HepG2 (cell line): ENCODE data around the gene SERPINB1. TPM values are rescaled to one million over a fixed set of nuclear protein-coding genes. Genes with fewer than 3 reads are reported as not detected.
A peak's percentile ranks its signal among the peaks of the same experiment; 100 is the strongest.

Experiments used
- ATAC-seq: fragments of 200-7000 bp; cut with Tn5 transposase; 3 replicates; pipeline ENCODE4 v1.9.1; 2020; ENCODE audit warnings: mild to moderate bottlenecking, moderate library complexity
- BruUV-seq: library from RNA; stranded (reverse); fragments of 400-500 nt; replicated peaks from 2 replicates; lab custom pipeline; 2021; lab: Mats Ljungman, UMichigan
- CTCF ChIA-PET: fragments of 300-600 bp; formaldehyde crosslinking; extraction: SDS; loops from one replicate; lab custom pipeline; 2021; ENCODE audit warnings: low total read pairs, inconsistent platforms, low intra/inter-chr PET ratio; lab: Yijun Ruan, JAX
- POLR2A ChIA-PET: fragments of 350-600 bp; sonication (Branson Sonifier 250); formaldehyde crosslinking; loops from one replicate; lab custom pipeline; 2020; ENCODE audit warnings: antibody characterized with exemption, inconsistent platforms; lab: Yijun Ruan, JAX
- DNase-seq: peaks from one replicate; pipeline ENCODE4 v3.0.0-alpha.2; 2015; ENCODE audit warnings: low spot score
- FAIRE-seq: peaks from 3 replicates; lab custom pipeline; 2011; peaks lifted over from hg19 to GRCh38; lab: Jason Lieb, UNC
- H2AFZ ChIP-seq: one replicate; pipeline ENCODE4 v1.6.1; 2011; ENCODE audit warnings: low read length, inconsistent platforms
- H3K27ac ChIP-seq: fragments of 300-600 bp; 3 replicates; pipeline ENCODE4 v1.8.0; 2011; ENCODE audit warnings: mixed run types, mild to moderate bottlenecking, mixed read lengths, low read length, inconsistent platforms; ENCODE audit not compliant: insufficient read depth; ENCODE audit errors: extremely low read length
- H3K27me3 ChIP-seq, 2 experiments: fragments of 200-600 bp in 1 of 2; 2 replicates in 1 of 2; 3 replicates in 1 of 2; pipeline versions ENCODE4 v1.6.0 to v1.8.0; 2011; ENCODE audit warnings: low read length in 2 of 2, mild to moderate bottlenecking in 2 of 2, moderate library complexity in 2 of 2, inconsistent platforms in 1 of 2; ENCODE audit not compliant: insufficient read depth in 2 of 2, control insufficient read depth in 1 of 2
- H3K36me3 ChIP-seq, 2 experiments: fragments of 200-600 bp in 1 of 2; replicated peaks in 1 of 2; 2 replicates in 1 of 2; 3 replicates in 1 of 2; pipeline versions ENCODE4 v1.5.1 to v1.8.0; 2011; ENCODE audit warnings: low read length in 2 of 2, inconsistent platforms in 1 of 2; ENCODE audit not compliant: insufficient read depth in 2 of 2, control insufficient read depth in 1 of 2
- H3K4me1 ChIP-seq: 2 replicates; pipeline ENCODE4 v1.5.1; 2012; ENCODE audit warnings: low read length, inconsistent platforms; ENCODE audit not compliant: insufficient read depth
- H3K4me2 ChIP-seq: 2 replicates; pipeline ENCODE4 v1.6.0; 2011; ENCODE audit warnings: low read depth, low read length, inconsistent platforms
- H3K4me3 ChIP-seq, 3 experiments: fragments of 200-600 bp in 1 of 3; sonication (generic), shearing (Covaris generic) in 1 of 3; replicated peaks in 1 of 3; 2 replicates each; pipeline ENCODE4 v1.5.1; 2011 to 2016; ENCODE audit warnings: low read length in 3 of 3, inconsistent platforms in 2 of 3, low read depth in 2 of 3, mild to moderate bottlenecking in 2 of 3, control low read depth in 1 of 3, mixed read lengths in 1 of 3; ENCODE audit not compliant: insufficient read depth in 1 of 3
- H3K79me2 ChIP-seq: one replicate; pipeline ENCODE4 v1.6.1; 2011; ENCODE audit warnings: low read length, inconsistent platforms; ENCODE audit not compliant: insufficient read depth
- H3K9ac ChIP-seq: 2 replicates; pipeline ENCODE4 v1.6.0; 2011; ENCODE audit warnings: mild to moderate bottlenecking, low read depth, low read length, inconsistent platforms; ENCODE audit not compliant: insufficient read depth
- H3K9me3 ChIP-seq: 2 replicates; pipeline ENCODE4 v1.5.1; 2012; ENCODE audit warnings: mild to moderate bottlenecking, low read length
- H4K20me1 ChIP-seq: 2 replicates; pipeline ENCODE4 v1.6.0; 2011; ENCODE audit warnings: inconsistent platforms, mild to moderate bottlenecking, low read length, moderate library complexity; ENCODE audit not compliant: insufficient read depth
- ASH2L ChIP-seq: fragments of 300-600, 200-600 bp; sonication (generic); IDR thresholded peaks from 2 replicates; pipeline ENCODE4 v1.7.0; 2017; ENCODE audit warnings: low read depth, mild to moderate bottlenecking, moderate library complexity, mixed read lengths, low read length; ENCODE audit not compliant: insufficient read length
- DPF2 ChIP-seq: sonication (generic); formaldehyde crosslinking; IDR thresholded peaks from 2 replicates; pipeline ENCODE4 v1.4.0; 2020; ENCODE audit warnings: mild to moderate bottlenecking, low read depth, missing genetic modification reagents, borderline replicate concordance
- STAG1 ChIP-seq: sonication (generic); formaldehyde crosslinking; IDR thresholded peaks from 2 replicates; pipeline ENCODE4 v1.4.0; 2020; ENCODE audit warnings: missing genetic modification reagents
- TRIM24 ChIP-seq: sonication (generic); formaldehyde crosslinking; IDR thresholded peaks from 2 replicates; pipeline ENCODE4 v1.8.0; 2022; ENCODE audit warnings: mild to moderate bottlenecking, missing genetic modification reagents
- ZNF629 ChIP-seq: sonication (generic); formaldehyde crosslinking; conservative IDR thresholded peaks from 2 replicates; pipeline ENCODE4 v1.5.0; 2020; ENCODE audit warnings: missing genetic modification reagents
- WGBS: methylation state at CpG from one replicate; pipeline ENCODE4 v1.1.6; 2017; ENCODE audit warnings: low lambda C conversion rate; 5-methylcytosine and 5-hydroxymethylcytosine counted together
- in situ Hi-C: cut with HindIII; loops from 2 replicates; pipeline ENCODE4 v1.10.0; 2017; ENCODE audit warnings: low pct_unique_long_range_greater_than_20kb; ENCODE audit not compliant: extremely low pct_ligation_motif_present
- intact Hi-C: fragments of 100-400 bp; cut with micrococcal nuclease; formaldehyde crosslinking; loops from one replicate; pipeline ENCODE4 v1.10.0; 2022; ENCODE audit not compliant: unreplicated experiment
- polyA plus RNA-seq, 8 experiments: library from polyadenylated mRNA; depleted of rRNA in 3 of 8; stranded (reverse) in 7 of 8; unstranded in 1 of 8; fragments of >200 nt; fragmentation: Illumina TruSeq in 4 of 8; extraction: Trizol in 4 of 8; gene quantifications; 2 replicates each; pipeline versions ENCODE4 v1.2.1 to v1.2.3, GENCODE V29; 2011 to 2016; ENCODE audit warnings: low read depth in 4 of 8, missing spikeins in 1 of 8, mixed read lengths in 1 of 8; ENCODE audit not compliant: insufficient read depth in 1 of 8
- total RNA-seq, 5 experiments: library from RNA; depleted of rRNA; stranded (reverse); fragments of >200 nt; fragmentation: Illumina TruSeq; extraction: Trizol; gene quantifications; 2 replicates each; pipeline ENCODE4 v1.2.3, GENCODE V29; 2016; ENCODE audit warnings: low read depth in 1 of 5
- TF ChIP-seq, protein P1 (sequence below): sonication (generic); formaldehyde crosslinking; IDR thresholded peaks from 2 replicates; pipeline ENCODE4 v1.4.0; 2020; ENCODE audit warnings: missing genetic modification reagents
- TF ChIP-seq, protein P2 (sequence below): fragments of 450-650 bp; IDR thresholded peaks from 2 replicates; pipeline ENCODE4 v1.6.1; 2017

SERPINB1 gene
- total and polyA plus RNA-seq, 2 of the 13 experiments (the other 11 are each of a cell fraction or from before 2014, with no cell fraction given) = 41.4 to 60.5 TPM

DNA sequence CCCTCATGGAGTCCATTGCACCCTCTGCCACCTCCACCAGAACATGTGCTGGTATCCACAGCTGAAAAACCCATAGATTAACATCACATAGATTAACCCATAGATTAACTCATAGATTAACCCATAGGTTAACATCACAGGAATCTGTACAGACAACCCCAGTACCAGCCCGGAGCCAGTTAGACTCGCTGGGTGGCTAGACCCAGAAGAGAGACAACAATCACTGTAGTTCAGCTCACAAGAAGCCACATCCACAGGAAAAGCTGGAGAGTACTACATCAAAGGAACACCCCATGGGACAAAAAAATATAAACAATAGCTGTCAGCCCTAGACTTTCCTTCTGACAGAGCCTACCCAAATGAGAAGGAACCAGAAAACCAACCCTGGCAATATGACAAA, 36.3 kb upstream of the SERPINB1 start:
- POLR2A ChIA-PET = interaction anchor here (1.0 to 3.0 kb wide), 14 partner anchors 8 to 122 kb away, joined by 3 to 55 read pairs (median 6); partner anchors contain the start of genes NQO2 and SERPINB9
- Histone ChIP-seq H3K27me3 (no peaks in the 10 kb centered on the region; a peak in 1 of 5 replicates), H3K4me2 (peak overlapping the region; percentile 97), H3K4me3 (peak overlapping the region in 1 of 3 experiments; percentile 79; a peak in 1 of 6 replicates), H3K36me3 (no peaks in the 10 kb centered on the region), H3K27ac (peak overlapping the region; percentile 83), H4K20me1 (no peaks in the 10 kb centered on the region), H2AFZ (no peak overlapping the region), H3K9me3 (no peaks in the 10 kb centered on the region), H3K4me1 (peaks cover 44% of the 10 kb centered on the region)
- ATAC-seq (no peak), FAIRE-seq (no peak), DNase-seq (no peak)
- 19% methylated on average over 2 of the region's 2 CpGs for WGBS
- in situ Hi-C loops = no loop called here
- CTCF ChIA-PET = no interaction called here
- intact Hi-C loops = loop anchor here (2.0 kb wide), 1 partner anchor 33 kb away; no protein-coding TSS in a partner anchor
- no TSS peak for BruUV-seq
- TF ChIP-seq DPF2 (CRISPR knock-in tag) (no peak), ASH2L (no peak), STAG1 (no peak), ZNF629 (CRISPR knock-in tag) (no peak), TRIM24 (CRISPR knock-in tag) (0 out of 2 replicates have a peak, but pooled peaks have one; percentile 10)
- TF ChIP-seq, protein P1, sequence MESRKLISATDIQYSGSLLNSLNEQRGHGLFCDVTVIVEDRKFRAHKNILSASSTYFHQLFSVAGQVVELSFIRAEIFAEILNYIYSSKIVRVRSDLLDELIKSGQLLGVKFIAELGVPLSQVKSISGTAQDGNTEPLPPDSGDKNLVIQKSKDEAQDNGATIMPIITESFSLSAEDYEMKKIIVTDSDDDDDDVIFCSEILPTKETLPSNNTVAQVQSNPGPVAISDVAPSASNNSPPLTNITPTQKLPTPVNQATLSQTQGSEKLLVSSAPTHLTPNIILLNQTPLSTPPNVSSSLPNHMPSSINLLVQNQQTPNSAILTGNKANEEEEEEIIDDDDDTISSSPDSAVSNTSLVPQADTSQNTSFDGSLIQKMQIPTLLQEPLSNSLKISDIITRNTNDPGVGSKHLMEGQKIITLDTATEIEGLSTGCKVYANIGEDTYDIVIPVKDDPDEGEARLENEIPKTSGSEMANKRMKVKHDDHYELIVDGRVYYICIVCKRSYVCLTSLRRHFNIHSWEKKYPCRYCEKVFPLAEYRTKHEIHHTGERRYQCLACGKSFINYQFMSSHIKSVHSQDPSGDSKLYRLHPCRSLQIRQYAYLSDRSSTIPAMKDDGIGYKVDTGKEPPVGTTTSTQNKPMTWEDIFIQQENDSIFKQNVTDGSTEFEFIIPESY (CRISPR knock-in tag) = no peak
- TF ChIP-seq, protein P2, sequence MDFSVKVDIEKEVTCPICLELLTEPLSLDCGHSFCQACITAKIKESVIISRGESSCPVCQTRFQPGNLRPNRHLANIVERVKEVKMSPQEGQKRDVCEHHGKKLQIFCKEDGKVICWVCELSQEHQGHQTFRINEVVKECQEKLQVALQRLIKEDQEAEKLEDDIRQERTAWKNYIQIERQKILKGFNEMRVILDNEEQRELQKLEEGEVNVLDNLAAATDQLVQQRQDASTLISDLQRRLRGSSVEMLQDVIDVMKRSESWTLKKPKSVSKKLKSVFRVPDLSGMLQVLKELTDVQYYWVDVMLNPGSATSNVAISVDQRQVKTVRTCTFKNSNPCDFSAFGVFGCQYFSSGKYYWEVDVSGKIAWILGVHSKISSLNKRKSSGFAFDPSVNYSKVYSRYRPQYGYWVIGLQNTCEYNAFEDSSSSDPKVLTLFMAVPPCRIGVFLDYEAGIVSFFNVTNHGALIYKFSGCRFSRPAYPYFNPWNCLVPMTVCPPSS = no peak
- TF ChIP-seq, all 625 proteins: peak for 1
- no peaks in the 10 kb centered on the region for H3K79me2 ChIP-seq
- H3K9ac ChIP-seq = 0 out of 2 replicates have a peak overlapping the region, but pooled peaks have one; percentile 79
